Lung (tissue), 12 donors: ENCODE measurements around the gene P4HA1. TPM values are rescaled to one million over a fixed set of nuclear protein-coding genes. Genes with fewer than 3 reads are reported as not detected.

ENCODE experiments used
- ATAC-seq: fragments of 200-7000 bp; cut with Tn5 transposase; one replicate; pipeline ENCODE4 v1.9.1; 2020; ENCODE audit warnings: moderate number of reproducible peaks; ENCODE audit not compliant: insufficient read depth, low FRiP score
- DNase-seq, 3 donors: peaks; one replicate each; pipeline ENCODE4 v3.0.0-alpha.2; 2013 to 2017
- H3K27ac ChIP-seq, 2 donors: one replicate each; pipeline ENCODE4 v1.5.1; 2013; ENCODE audit warnings: mild to moderate bottlenecking in 2 of 2, moderate library complexity in 2 of 2, control low read depth in 1 of 2, inconsistent platforms in 1 of 2, low read depth in 1 of 2, low read length in 1 of 2
- H3K27me3 ChIP-seq, 3 donors: one replicate each; pipeline ENCODE4 v1.5.1; 2013; ENCODE audit warnings: low read length in 2 of 3; ENCODE audit not compliant: control insufficient read depth in 3 of 3, insufficient read depth in 3 of 3
- H3K36me3 ChIP-seq, 4 donors: one replicate each; pipeline ENCODE4 v1.5.1; 2013; ENCODE audit warnings: low read length in 4 of 4, mild to moderate bottlenecking in 1 of 4, moderate library complexity in 1 of 4; ENCODE audit not compliant: control insufficient read depth in 4 of 4, insufficient read depth in 4 of 4
- H3K4me1 ChIP-seq, 5 donors: one replicate each; pipeline ENCODE4 v1.5.1; 2013; ENCODE audit warnings: low read length in 5 of 5, mild to moderate bottlenecking in 2 of 5, moderate library complexity in 1 of 5; ENCODE audit not compliant: control insufficient read depth in 5 of 5, insufficient read depth in 5 of 5
- H3K4me3 ChIP-seq: one replicate; pipeline ENCODE4 v1.5.1; 2013; ENCODE audit warnings: mild to moderate bottlenecking, control low read depth, moderate library complexity
- H3K9ac ChIP-seq, 2 donors: one replicate each; pipeline ENCODE4 v1.5.1; 2013; ENCODE audit warnings: low read length in 2 of 2, control low read depth in 1 of 2; ENCODE audit not compliant: insufficient read depth in 1 of 2
- H3K9me3 ChIP-seq, 4 donors: one replicate each; pipeline ENCODE4 v1.5.1; 2013; ENCODE audit warnings: low read length in 3 of 4, mild to moderate bottlenecking in 1 of 4, moderate library complexity in 1 of 4; ENCODE audit not compliant: control insufficient read depth in 4 of 4, insufficient read depth in 3 of 4
- WGBS, 2 donors: extraction: QIAGEN DNeasy Blood & Tissue Kit; methylation state at CpG; one replicate each; pipeline ENCODE4 v1.1.7; 2013; 5-methylcytosine and 5-hydroxymethylcytosine counted together
- polyA plus RNA-seq, 2 donors: library from polyadenylated mRNA; stranded (reverse); fragments of 200-250 nt; gene quantifications; one replicate each; pipeline ENCODE4 v1.2.1, GENCODE V29; 2013
- total RNA-seq, 2 donors: library from RNA; depleted of rRNA in 1 of 2; stranded (reverse); fragments of >200 nt in 1 of 2; gene quantifications; one replicate each; pipeline ENCODE4 v1.2.1, GENCODE V29; 2014 to 2021
- TF ChIP-seq, protein P1 (sequence below): IDR thresholded peaks from 2 replicates; pipeline ENCODE4 v1.5.1; 2012; ENCODE audit warnings: mild to moderate bottlenecking; ENCODE audit errors: control extremely low read depth, extremely low read depth
- donor health status: control.
- donor health status: control.
- donor health status: Bipolar disorder and iron deficiency.
- donor health status: healthy.
- donor health status: DM: yes; HTN: yes; CAD: no.

Gene P4HA1
- total and polyA plus RNA-seq, 4 donors, result 10.5 to 71.0 (median 32.2) TPM

DNA sequence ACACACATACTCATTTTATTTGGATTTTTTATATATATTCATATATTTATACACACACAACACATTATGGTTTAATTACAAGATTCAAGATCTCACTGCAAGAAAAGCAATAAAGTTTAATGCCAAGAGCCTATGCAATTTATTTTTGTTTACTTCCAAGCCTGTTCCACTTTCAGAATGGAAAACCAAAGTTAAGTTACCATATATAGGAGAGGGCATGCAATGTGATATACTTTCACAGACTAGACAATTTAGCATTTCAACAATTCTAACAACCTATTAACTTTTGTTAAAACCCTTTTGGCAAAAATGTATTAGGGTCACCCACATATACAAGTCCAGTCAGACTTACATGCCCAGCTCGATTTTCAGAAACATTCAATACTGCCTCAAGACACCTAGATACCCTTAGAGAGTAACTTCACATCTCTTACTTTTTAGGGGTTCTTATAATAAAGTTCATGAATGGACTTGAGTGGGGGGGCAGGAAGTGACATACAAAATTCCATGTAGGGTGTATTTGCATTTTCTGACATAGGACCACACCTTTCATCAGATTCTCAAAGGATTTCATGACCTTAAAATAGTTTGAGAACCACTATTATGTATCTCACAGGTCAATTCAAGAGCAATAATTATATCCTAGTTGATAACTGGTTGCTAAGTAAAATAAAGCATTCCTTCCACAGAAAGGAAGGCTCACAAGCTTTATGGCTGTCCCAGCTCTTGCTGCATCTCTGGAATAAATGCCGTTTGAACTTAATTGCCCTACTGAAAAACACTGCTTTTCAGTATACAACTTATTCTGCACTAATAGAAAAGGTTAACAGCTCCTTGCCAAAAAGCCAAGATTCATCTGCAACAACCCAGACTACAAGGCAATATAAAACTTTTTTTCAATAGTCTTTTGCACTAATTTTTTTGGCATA lies 2.5 kb downstream of the P4HA1 start:
- TF ChIP-seq, protein P1, sequence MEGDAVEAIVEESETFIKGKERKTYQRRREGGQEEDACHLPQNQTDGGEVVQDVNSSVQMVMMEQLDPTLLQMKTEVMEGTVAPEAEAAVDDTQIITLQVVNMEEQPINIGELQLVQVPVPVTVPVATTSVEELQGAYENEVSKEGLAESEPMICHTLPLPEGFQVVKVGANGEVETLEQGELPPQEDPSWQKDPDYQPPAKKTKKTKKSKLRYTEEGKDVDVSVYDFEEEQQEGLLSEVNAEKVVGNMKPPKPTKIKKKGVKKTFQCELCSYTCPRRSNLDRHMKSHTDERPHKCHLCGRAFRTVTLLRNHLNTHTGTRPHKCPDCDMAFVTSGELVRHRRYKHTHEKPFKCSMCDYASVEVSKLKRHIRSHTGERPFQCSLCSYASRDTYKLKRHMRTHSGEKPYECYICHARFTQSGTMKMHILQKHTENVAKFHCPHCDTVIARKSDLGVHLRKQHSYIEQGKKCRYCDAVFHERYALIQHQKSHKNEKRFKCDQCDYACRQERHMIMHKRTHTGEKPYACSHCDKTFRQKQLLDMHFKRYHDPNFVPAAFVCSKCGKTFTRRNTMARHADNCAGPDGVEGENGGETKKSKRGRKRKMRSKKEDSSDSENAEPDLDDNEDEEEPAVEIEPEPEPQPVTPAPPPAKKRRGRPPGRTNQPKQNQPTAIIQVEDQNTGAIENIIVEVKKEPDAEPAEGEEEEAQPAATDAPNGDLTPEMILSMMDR, result no peak
- peaks cover 0 to 18% (median 6%) of the 10 kb centered on the region in 5 donors for H3K4me1 ChIP-seq
- 64 to 79% methylated on average over 2 of the region's 2 CpGs for WGBS, 2 donors
- H3K27me3 ChIP-seq, result no peaks in the 10 kb centered on the region
- no peaks in the 10 kb centered on the region for H3K36me3 ChIP-seq
- H3K4me3 ChIP-seq, result no peak overlapping the region
- H3K9ac ChIP-seq, result peak overlapping the region in 1 of 2 donors; percentile 99
- H3K27ac ChIP-seq, result no peak overlapping the region
- ATAC-seq (no peak), DNase-seq (peak in 2 of 3 donors; percentile 47 to 65)
- H3K9me3 ChIP-seq, result no peaks in the 10 kb centered on the region

DNA sequence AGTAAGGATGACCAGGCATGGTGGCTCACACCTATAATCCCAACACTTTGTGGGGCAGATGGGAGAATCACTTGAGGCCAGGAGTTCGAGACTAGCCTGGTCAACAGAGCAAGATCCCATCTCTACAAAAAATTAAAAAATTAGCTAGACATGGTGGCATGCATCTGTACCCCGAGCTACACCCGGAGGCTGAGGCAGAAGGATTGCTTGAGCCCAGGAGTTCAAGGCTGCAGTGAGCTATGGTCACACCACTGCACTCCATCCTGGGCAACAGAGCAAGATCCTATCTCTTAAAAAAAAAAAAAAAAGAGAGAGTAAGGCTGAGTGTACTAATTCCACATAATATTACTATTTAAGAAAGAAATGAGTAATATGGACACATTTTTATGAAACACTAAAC lies 3.8 kb downstream of the P4HA1 start:
- Histone ChIP-seq H3K36me3 (no peaks in the 10 kb centered on the region), H3K9ac (no peak overlapping the region)
- TF ChIP-seq, protein P1, result no peak

DNA sequence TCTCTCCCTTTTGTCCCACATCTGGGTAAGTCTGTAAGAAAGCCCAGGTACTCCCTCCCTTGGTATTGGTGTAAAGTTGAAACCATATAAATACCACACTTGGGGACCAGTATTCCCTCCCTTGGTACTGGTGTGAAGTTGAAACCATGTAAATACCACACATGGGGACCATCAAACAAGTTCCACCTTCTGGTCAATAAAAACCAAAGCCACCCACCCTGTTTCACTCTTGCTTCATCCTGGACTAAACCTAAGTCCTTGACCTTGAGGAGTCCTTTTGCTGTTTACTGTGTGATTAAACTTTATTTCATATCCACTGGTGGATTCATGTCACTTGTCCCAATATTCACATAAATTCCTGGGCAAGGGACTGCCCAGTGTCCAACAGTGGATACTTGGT lies 8.4 kb downstream of the P4HA1 start:
- Histone ChIP-seq H3K36me3 (no peaks in the 10 kb centered on the region), H3K27ac (no peak overlapping the region), H3K9ac (no peak overlapping the region), H3K27me3 (no peaks in the 10 kb centered on the region), H3K4me1 (peaks cover 0 to 13% (median 2%) of the 10 kb centered on the region in 5 donors), H3K9me3 (no peaks in the 10 kb centered on the region), H3K4me3 (no peak overlapping the region)
- no peak for DNase-seq
- TF ChIP-seq, protein P1, result no peak
- ATAC-seq, result no peak

More for the DNA sequence above, 3.8 kb downstream of the P4HA1 start:
- 99 to 100% methylated on average over 3 of the region's 3 CpGs for WGBS, 2 donors
- Histone ChIP-seq H3K27me3 (no peaks in the 10 kb centered on the region), H3K4me1 (peaks cover 0 to 18% (median 10%) of the 10 kb centered on the region in 5 donors), H3K9me3 (no peaks in the 10 kb centered on the region), H3K27ac (no peak overlapping the region), H3K4me3 (no peak overlapping the region)
- no peak for DNase-seq
- ATAC-seq, result no peak
